Measurements from ENCODE around the gene YIPF7. TPM values are rescaled to one million over a fixed set of nuclear protein-coding genes. Genes with fewer than 3 reads are reported as not detected.

Gene YIPF7
- polyA plus RNA-seq, 1 of the 3 experiments (the other 2 are of a cell fraction): not detected

GRCh38 chr4:44678094-44679041 is 26.9 kb upstream of the YIPF7 start, which contains the start of gene GUF1:
GUF1 (plus strand) TSS chr4:44678420; CDS start chr4:44678623, 203 bp downstream.
- no peaks in the 10 kb centered on the region for H3K9me2 ChIP-seq
- peaks cover 3% of the 10 kb centered on the region for H3F3A ChIP-seq (replicated peaks; ENCODE audit: insufficient read depth)
- H3K4me3 ChIP-seq (ENCODE audit: low read depth in 2 of 2, low read length in 1 of 2): peak within 1 kb of the TSS; percentile 88 to 93
- peaks cover 35% of the 10 kb centered on the region for H3K79me2 ChIP-seq (ENCODE audit: insufficient read depth)
- no peaks in the 10 kb centered on the region for H3K27me3 ChIP-seq (ENCODE audit: insufficient read depth)
- DNase-seq: peak; percentile 85
- H3K4me2 ChIP-seq: peak within 1 kb of the TSS; percentile 86
- no peaks in the 10 kb centered on the region for H3K9me3 ChIP-seq
- ChIA-PET POLR2A (interaction anchor here (1.0 to 2.0 kb wide), 3 partner anchors 13 to 782 kb away, joined by 3 to 7 read pairs (median 3); partner anchors contain the start of gene GNPDA2), CTCF (interaction anchor here (0.8 to 1.7 kb wide), 8 partner anchors 10 to 49 kb away, joined by 3 to 7 read pairs (median 4); no protein-coding TSS in a partner anchor)
- H3K9ac ChIP-seq: peak within 1 kb of the TSS; percentile 91
- H3K27ac ChIP-seq (ENCODE audit: low read depth in 2 of 2, low read length in 1 of 2): peak within 1 kb of the TSS; percentile 86 to 93
- WGBS (ENCODE audit: low lambda C conversion rate): 1% methylated on average over 18 of the region's 57 CpGs
- H3K36me3 ChIP-seq (replicated peaks in 1 of 2; ENCODE audit: control insufficient read depth in 1 of 2, insufficient read depth in 2 of 2, low read length in 1 of 2): peaks cover 15 to 26% of the 10 kb centered on the region in 2 experiments
- H4K20me1 ChIP-seq (ENCODE audit: insufficient read depth): no peaks in the 10 kb centered on the region
- peaks cover 0 to 18% of the 10 kb centered on the region in 2 experiments; a peak in 2 of 4 replicates for H3K4me1 ChIP-seq (ENCODE audit: control insufficient read depth in 1 of 2, insufficient read depth in 2 of 2, low read depth in 1 of 2, low read length in 1 of 2)
- peak within 1 kb of the TSS; percentile 99 for H2AFZ ChIP-seq (ENCODE audit: low read depth)
- TF ChIP-seq USF1 (IDR thresholded peaks at IDR 0.05; ENCODE audit: borderline replicate concordance, low read depth) (peak; percentile 95), ZBTB33 (IDR thresholded peaks at IDR 0.05; ENCODE audit: borderline replicate concordance, low read depth) (no peak), USF2 (IDR thresholded peaks at IDR 0.05; ENCODE audit: borderline replicate concordance, low read depth, low read length) (peak; percentile 74), CHD2 (IDR thresholded peaks at IDR 0.05; ENCODE audit: low read length, partially characterized antibody) (no peak), TEAD4 (IDR thresholded peaks at IDR 0.05; ENCODE audit: borderline replicate concordance, insufficient read depth) (no peak), CTCF (IDR thresholded peaks at IDR 0.05) (0 out of 2 replicates have a peak, but pooled peaks have one; percentile 8), RCOR1 (IDR thresholded peaks at IDR 0.05; ENCODE audit: low read length) (no peak), RAD21 (IDR thresholded peaks at IDR 0.05; ENCODE audit: low read length) (no peak), REST (IDR thresholded peaks at IDR 0.05; ENCODE audit: low read depth, low read length) (0 out of 2 replicates have a peak, but pooled peaks have one; percentile 25), RXRA (IDR thresholded peaks at IDR 0.05; ENCODE audit: borderline replicate concordance, low read depth) (no peak), SIN3A (IDR thresholded peaks at IDR 0.05; ENCODE audit: borderline replicate concordance, low read depth, low read length) (no peak; the same call in 1 of the 2 replicates), MXI1 (IDR thresholded peaks at IDR 0.05; ENCODE audit: low read depth, low read length) (peak; percentile 83; the same call in 1 of the 2 replicates), IRF3 (IDR thresholded peaks at IDR 0.05; ENCODE audit: low read depth, low read length) (no peak), EP300 (IDR thresholded peaks at IDR 0.05; ENCODE audit: borderline replicate concordance in 1 of 2, low read depth in 1 of 2, low read length in 1 of 2) (no peak), SMC3 (IDR thresholded peaks at IDR 0.05; ENCODE audit: low read depth, low read length) (no peak), FOXM1 (IDR thresholded peaks at IDR 0.05; ENCODE audit: low read depth) (no peak), MEF2A (IDR thresholded peaks at IDR 0.05; ENCODE audit: borderline replicate concordance, low read depth) (no peak), GABPA (IDR thresholded peaks at IDR 0.05; ENCODE audit: low read depth) (peak; percentile 57), MAX (IDR thresholded peaks at IDR 0.05; ENCODE audit: low read depth) (peak; percentile 79)
